GM08714 (cell line): ENCODE data around the gene RPS2.
"Not testable (repeated sequence)": the region's sequence is repeated elsewhere in the genome, so short reads cannot be mapped to it uniquely, and the experiment has no call there.

Experiments used
- H3K4me3 ChIP-seq: fragments of 200-500 bp; sonication (Bioruptor generic); 2 replicates; pipeline ENCODE4 v1.5.1; 2014; ENCODE audit warnings: mild to moderate bottlenecking, low read length, inconsistent platforms
- ZNF274 ChIP-seq: IDR thresholded peaks from 2 replicates; pipeline ENCODE4 v1.6.1; 2012; ENCODE audit warnings: mild to moderate bottlenecking, low read depth, low read length

RPS2 gene

GRCh38 chr16:1968146-1968953 lies 3.7 kb upstream of the RPS2 start:
- no peak overlapping the region for H3K4me3 ChIP-seq
- TF ChIP-seq ZNF274: no peak

- peak within 1 kb of the TSS; percentile 95 for H3K4me3 ChIP-seq
- TF ChIP-seq ZNF274: no peak
Observed at GRCh38 chr16:1966460-1966859, 1.8 kb upstream of the RPS2 start, which contains the start of gene RNF151. Gene RNF151 (plus strand): TSS chr16:1966856. CDS start chr16:1966882, 26 bp downstream.

GRCh38 chr16:1965396-1966001 lies 873 bp upstream of the RPS2 start:
- H3K4me3 ChIP-seq: peak overlapping the region; percentile 95
- no peak for TF ChIP-seq ZNF274

- no peak for TF ChIP-seq ZNF274
- peak overlapping the region; percentile 95 for H3K4me3 ChIP-seq
Observed at GRCh38 chr16:1963806-1964505, 670 bp downstream of the RPS2 start.

- peak overlapping the region; percentile 95 for H3K4me3 ChIP-seq
Observed at GRCh38 chr16:1962161-1963153, 2.2 kb downstream of the RPS2 start.

GRCh38 chr16:1961651-1962067 lies 3.0 kb downstream of the RPS2 start:
- TF ChIP-seq ZNF274: no peak
- H3K4me3 ChIP-seq: no peak overlapping the region

- peak overlapping the region; percentile 88; the same call in 1 of the 2 replicates for H3K4me3 ChIP-seq
- no peak for TF ChIP-seq ZNF274
Observed at GRCh38 chr16:1960665-1961630, 3.7 kb downstream of the RPS2 start.

GRCh38 chr16:1959269-1960039 lies 5.2 kb downstream of the RPS2 start, which contains the start of gene NDUFB10:
Gene NDUFB10 (plus strand): TSS chr16:1959538. CDS start chr16:1959625, 87 bp downstream.
- peak within 1 kb of the TSS; percentile 88 for H3K4me3 ChIP-seq
- no peak for TF ChIP-seq ZNF274

GRCh38 chr16:1958715-1959268 lies 5.8 kb downstream of the RPS2 start:
- H3K4me3 ChIP-seq: no peak overlapping the region; the same call in 1 of the 2 replicates
- TF ChIP-seq ZNF274: no peak

- H3K4me3 ChIP-seq: not testable (repeated sequence)
Observed at GRCh38 chr16:1958143-1958491, 6.5 kb downstream of the RPS2 start.

- not testable (repeated sequence) for H3K4me3 ChIP-seq
Observed at GRCh38 chr16:1957434-1958142, 7.0 kb downstream of the RPS2 start.
